CD14-positive monocyte (primary cell): ENCODE measurements around the gene SLC22A23. TPM values are rescaled to one million over a fixed set of nuclear protein-coding genes. Genes with fewer than 3 reads are reported as not detected.
A peak's percentile ranks its signal among the peaks of the same experiment; 100 is the strongest.

Experiments used
- DNase-seq, 3 donors: peaks; one replicate each; pipeline ENCODE4 v3.0.0-alpha.2; 2011 to 2022
- H2AFZ ChIP-seq: 2 replicates; pipeline ENCODE4 v1.6.0; 2012; ENCODE audit warnings: mild to moderate bottlenecking, low read depth, low read length, inconsistent platforms; ENCODE audit not compliant: insufficient read depth, poor library complexity, severe bottlenecking
- H3K27ac ChIP-seq, 2 donors: 1 replicate in 1 of 2; 2 replicates in 1 of 2; pipeline ENCODE4 v1.5.1; 2012 to 2013; ENCODE audit warnings: low read length in 2 of 2, control low read depth in 1 of 2, inconsistent platforms in 1 of 2, low read depth in 1 of 2, mild to moderate bottlenecking in 1 of 2
- H3K27me3 ChIP-seq, 2 donors: one replicate each; pipeline versions ENCODE4 v1.6.0 to v1.6.1; 2011 to 2013; ENCODE audit warnings: low read length in 2 of 2; ENCODE audit not compliant: control insufficient read depth in 2 of 2, insufficient read depth in 2 of 2
- H3K36me3 ChIP-seq, 2 donors: replicated peaks in 1 of 2; 1 replicate in 1 of 2; 2 replicates in 1 of 2; pipeline versions ENCODE4 v1.5.1 to v1.6.1; 2012 to 2013; ENCODE audit warnings: low read length in 2 of 2, control low read depth in 1 of 2, inconsistent platforms in 1 of 2, mild to moderate bottlenecking in 1 of 2; ENCODE audit not compliant: insufficient read depth in 2 of 2, control insufficient read depth in 1 of 2
- H3K4me1 ChIP-seq, 2 donors: 1 replicate in 1 of 2; 2 replicates in 1 of 2; pipeline versions ENCODE4 v1.5.1 to v1.6.1; 2012 to 2013; ENCODE audit warnings: low read length in 2 of 2, control low read depth in 1 of 2, inconsistent platforms in 1 of 2, mild to moderate bottlenecking in 1 of 2, moderate library complexity in 1 of 2; ENCODE audit not compliant: insufficient read depth in 2 of 2, control insufficient read depth in 1 of 2
- H3K4me2 ChIP-seq: replicated peaks from 2 replicates; pipeline ENCODE3; 2012; ENCODE audit warnings: low read length, moderate library complexity, mild to moderate bottlenecking; ENCODE audit not compliant: poor library complexity, severe bottlenecking; ENCODE audit errors: extremely low read depth
- H3K4me3 ChIP-seq, 3 experiments: fragments of 200-600 bp in 1 of 3; sonication (generic) in 1 of 3; replicated peaks in 1 of 3; 1 replicate in 2 of 3; 2 replicates in 1 of 3; pipeline ENCODE4 v1.5.1; 2011 to 2013; ENCODE audit warnings: low read length in 3 of 3, mild to moderate bottlenecking in 3 of 3, control low read depth in 2 of 3, low read depth in 2 of 3, inconsistent platforms in 1 of 3, moderate library complexity in 1 of 3
- H3K79me2 ChIP-seq: 2 replicates; pipeline ENCODE4 v1.6.0; 2012; ENCODE audit warnings: mild to moderate bottlenecking, control low read depth, inconsistent platforms, low read length, moderate library complexity; ENCODE audit not compliant: insufficient read depth
- H3K9ac ChIP-seq: 2 replicates; pipeline ENCODE4 v1.6.0; 2017; ENCODE audit warnings: low read length, mild to moderate bottlenecking; ENCODE audit not compliant: insufficient read depth, poor library complexity, severe bottlenecking
- H3K9me3 ChIP-seq, 2 donors: replicated peaks in 1 of 2; 1 replicate in 1 of 2; 2 replicates in 1 of 2; pipeline versions ENCODE4 v1.5.1 to v1.6.1; 2012 to 2013; ENCODE audit warnings: low read length in 2 of 2, control low read depth in 1 of 2; ENCODE audit not compliant: control insufficient read depth in 1 of 2, insufficient read depth in 1 of 2
- H4K20me1 ChIP-seq: 2 replicates; pipeline ENCODE4 v1.6.0; 2012; ENCODE audit warnings: mild to moderate bottlenecking, low read length, control low read depth, moderate library complexity; ENCODE audit not compliant: insufficient read depth
- H3K27ac Mint-ChIP-seq, 7 donors: one replicate each; pipeline ENCODE4 v1.8.0; 2020; ENCODE audit warnings: mild to moderate bottlenecking in 7 of 7, mixed read lengths in 7 of 7, moderate library complexity in 6 of 7, inconsistent platforms in 2 of 7
- H3K27me3 Mint-ChIP-seq, 3 donors: one replicate each; pipeline ENCODE4 v1.8.0; 2021 to 2022; ENCODE audit warnings: low read depth in 3 of 3, mild to moderate bottlenecking in 3 of 3, mixed read lengths in 3 of 3, moderate library complexity in 3 of 3, inconsistent platforms in 1 of 3
- H3K36me3 Mint-ChIP-seq, 2 donors: one replicate each; pipeline ENCODE4 v1.8.0; 2020; ENCODE audit warnings: mixed read lengths in 2 of 2, inconsistent platforms in 1 of 2, mild to moderate bottlenecking in 1 of 2
- H3K4me1 Mint-ChIP-seq: one replicate; pipeline ENCODE4 v1.8.0; 2020; ENCODE audit warnings: mild to moderate bottlenecking, mixed read lengths
- H3K4me3 Mint-ChIP-seq, 2 donors: one replicate each; pipeline ENCODE4 v1.8.0; 2020; ENCODE audit warnings: mild to moderate bottlenecking in 2 of 2, mixed read lengths in 2 of 2, moderate library complexity in 1 of 2
- H3K9me3 Mint-ChIP-seq, 7 donors: one replicate each; pipeline ENCODE4 v1.8.0; 2020 to 2022; ENCODE audit warnings: mixed read lengths in 7 of 7, mild to moderate bottlenecking in 6 of 7, moderate library complexity in 6 of 7, inconsistent platforms in 2 of 7
- CTCF ChIP-seq: fragments of 200-600 bp; IDR thresholded peaks from one replicate; pipeline ENCODE4 v1.8.0; 2022; ENCODE audit warnings: antibody characterized with exemption, mild to moderate bottlenecking
- WGBS: methylation state at CpG from one replicate; pipeline ENCODE4 v1.1.5; 2013; ENCODE audit warnings: missing lambda C conversion rate; ENCODE audit not compliant: insufficient coverage; 5-methylcytosine and 5-hydroxymethylcytosine counted together
- intact Hi-C, 2 donors: fragments of 100-400 bp; cut with micrococcal nuclease; formaldehyde crosslinking; loops; one replicate each; pipeline versions ENCODE4 v1.15.0 to v1.15.1; 2023
- polyA plus RNA-seq, 3 donors: library from polyadenylated mRNA; depleted of rRNA in 1 of 3; unstranded in 2 of 3; stranded (reverse) in 1 of 3; fragments of 300-500 nt in 2 of 3; fragments of >200 nt in 1 of 3; fragmentation: Illumina TruSeq in 2 of 3; gene quantifications; 1 replicate in 2 of 3; 2 replicates in 1 of 3; pipeline ENCODE4 v1.2.3, GENCODE V29; 2012 to 2021

The SLC22A23 gene
- polyA plus RNA-seq, 3 donors, result 0.08 TPM; not detected in 2

GRCh38 chr6:3272911-3273547 is 183.8 kb downstream of the SLC22A23 start:
- Histone ChIP-seq H3K79me2 (no peaks in the 10 kb centered on the region), H2AFZ (no peak overlapping the region), H3K36me3 (peaks cover 35 to 52% of the 10 kb centered on the region in 2 donors), H3K9me3 (no peaks in the 10 kb centered on the region), H3K9ac (no peak overlapping the region), H4K20me1 (peaks cover 20% of the 10 kb centered on the region), H3K4me1 (no peaks in the 10 kb centered on the region), H3K27me3 (no peaks in the 10 kb centered on the region), H3K27ac (no peak overlapping the region), H3K4me3 (no peak overlapping the region), H3K4me2 (no peak overlapping the region)
- WGBS, result 97% methylated on average over 27 of the region's 32 CpGs
- peaks cover 0 to 2% (median 2%) of the 10 kb centered on the region in 3 donors for H3K27me3 Mint-ChIP-seq
- peaks cover 43 to 50% of the 10 kb centered on the region in 2 donors for H3K36me3 Mint-ChIP-seq
- H3K27ac Mint-ChIP-seq, result peak overlapping the region in 1 of 7 donors; percentile 5
- no peaks in the 10 kb centered on the region for H3K4me1 Mint-ChIP-seq
- intact Hi-C loops, result loop anchor here in 1 of 2 donors (10.0 kb wide), 1 partner anchor 862 kb away; the partner anchor contains the start of gene ECI2
- no peak overlapping the region for H3K4me3 Mint-ChIP-seq
- H3K9me3 Mint-ChIP-seq, result no peaks in the 10 kb centered on the region
- no peak for TF ChIP-seq CTCF
- no peak for DNase-seq

- H3K36me3 Mint-ChIP-seq, result peaks cover 46 to 59% of the 10 kb centered on the region in 2 donors
- H3K27me3 Mint-ChIP-seq, result peaks cover 0 to 2% (median 0%) of the 10 kb centered on the region in 3 donors
- H3K4me3 Mint-ChIP-seq, result no peak overlapping the region
- H3K9me3 Mint-ChIP-seq, result no peaks in the 10 kb centered on the region
- Histone ChIP-seq H3K27ac (no peak overlapping the region), H3K79me2 (no peaks in the 10 kb centered on the region), H3K4me2 (no peak overlapping the region), H3K36me3 (peaks cover 35 to 60% of the 10 kb centered on the region in 2 donors), H3K9ac (no peak overlapping the region), H4K20me1 (peaks cover 26% of the 10 kb centered on the region), H3K9me3 (no peaks in the 10 kb centered on the region), H2AFZ (no peak overlapping the region), H3K4me3 (no peak overlapping the region), H3K27me3 (no peaks in the 10 kb centered on the region), H3K4me1 (no peaks in the 10 kb centered on the region)
- 93% methylated on average over 13 of the region's 13 CpGs for WGBS
- no peak for DNase-seq
- intact Hi-C loops, result loop anchor here in 1 of 2 donors (10.0 kb wide), 1 partner anchor 863 kb away; the partner anchor contains the start of gene ECI2
- TF ChIP-seq CTCF, result no peak
- H3K4me1 Mint-ChIP-seq, result no peaks in the 10 kb centered on the region
- peak overlapping the region in 1 of 7 donors; percentile 2 for H3K27ac Mint-ChIP-seq
Measured at GRCh38 chr6:3271756-3272155, 185.1 kb downstream of the SLC22A23 start.
